GM12892 (cell line): ENCODE measurements around the gene CACNA2D4.
A peak's percentile ranks its signal among the peaks of the same experiment; 100 is the strongest.

Experiments used
- DNase-seq: peaks from one replicate; pipeline ENCODE4 v3.0.0; 2011; ENCODE audit not compliant: insufficient read length
- FAIRE-seq: peaks from 2 replicates; lab custom pipeline; 2011; peaks lifted over from hg19 to GRCh38; lab: Jason Lieb, UNC
- POLR2A ChIP-seq: IDR thresholded peaks from 2 replicates; pipeline ENCODE4 v1.6.1; 2011; ENCODE audit warnings: low read depth, low read length, control low read depth
- POLR2AphosphoS5 ChIP-seq: IDR thresholded peaks from 2 replicates; pipeline ENCODE4 v1.6.1; 2011; ENCODE audit warnings: low read depth, low read length, control low read depth
- TAF1 ChIP-seq: IDR thresholded peaks from 2 replicates; pipeline ENCODE4 v1.6.1; 2011; ENCODE audit warnings: low read depth, mild to moderate bottlenecking, control low read depth, low read length, borderline replicate concordance

The CACNA2D4 gene

GRCh38 chr12:1931642-1932041 lies 13.2 kb upstream of the CACNA2D4 start:
- FAIRE-seq: peak; percentile 44

GRCh38 chr12:1930803-1931597 lies 12.5 kb upstream of the CACNA2D4 start:
- DNase-seq (no peak), FAIRE-seq (no peak)
- no peak for TF ChIP-seq TAF1
- no peak for TF ChIP-seq POLR2A
- TF ChIP-seq POLR2AphosphoS5: no peak

More at GRCh38 chr12:1931642-1932041, 13.2 kb upstream of the CACNA2D4 start:
- TF ChIP-seq TAF1 (no peak), POLR2A (no peak), POLR2AphosphoS5 (no peak)
- no peak for DNase-seq

GRCh38 chr12:1929985-1930802 lies 11.7 kb upstream of the CACNA2D4 start:
- DNase-seq: no peak
- no peak for TF ChIP-seq TAF1
- TF ChIP-seq POLR2AphosphoS5: no peak
- TF ChIP-seq POLR2A: no peak
- FAIRE-seq: no peak

- no peak for FAIRE-seq
- no peak for TF ChIP-seq POLR2A
- TF ChIP-seq TAF1: no peak
- TF ChIP-seq POLR2AphosphoS5: no peak
- DNase-seq: no peak
These were observed 11.0 kb upstream of the CACNA2D4 start for GRCh38 chr12:1929241-1929984.

GRCh38 chr12:1928439-1929121 lies 10.1 kb upstream of the CACNA2D4 start:
- DNase-seq (no peak), FAIRE-seq (no peak)
- no peak for TF ChIP-seq POLR2AphosphoS5
- no peak for TF ChIP-seq POLR2A
- TF ChIP-seq TAF1: no peak

- TF ChIP-seq POLR2A (no peak), TAF1 (no peak), POLR2AphosphoS5 (no peak)
- no peak for FAIRE-seq
- DNase-seq: no peak
These were observed 9.4 kb upstream of the CACNA2D4 start for GRCh38 chr12:1927751-1928351.

GRCh38 chr12:1927051-1927680 lies 8.7 kb upstream of the CACNA2D4 start:
- DNase-seq (no peak), FAIRE-seq (no peak)
- TF ChIP-seq TAF1 (no peak), POLR2AphosphoS5 (no peak), POLR2A (no peak)

GRCh38 chr12:1926251-1926657 lies 7.8 kb upstream of the CACNA2D4 start:
- FAIRE-seq: no peak
- TF ChIP-seq POLR2AphosphoS5 (no peak), POLR2A (no peak), TAF1 (no peak)
- no peak for DNase-seq

GRCh38 chr12:1925684-1926006 lies 7.2 kb upstream of the CACNA2D4 start:
- DNase-seq: no peak
- no peak for TF ChIP-seq TAF1
- no peak for TF ChIP-seq POLR2AphosphoS5
- TF ChIP-seq POLR2A: no peak
- no peak for FAIRE-seq
